EL (cell line): ENCODE results near the gene COX6B2.
"Not testable (repeated sequence)": the region's sequence is repeated elsewhere in the genome, so short reads cannot be mapped to it uniquely, and the experiment has no call there.

ENCODE experiments used
- DNase-seq: peaks from one replicate; pipeline ENCODE4 v3.0.0-alpha.2; 2016

Gene COX6B2

GRCh38 chr19:55354698-55355212 is at the start of gene COX6B2:
Gene COX6B2, minus strand, starts transcription at chr19:55354719. Its CDS starts 198 bp downstream, at chr19:55354521.
- no peak for DNase-seq

GRCh38 chr19:55402509-55402908 is 48.0 kb upstream of the COX6B2 start:
- no peak for DNase-seq

GRCh38 chr19:55401390-55401789 is 46.9 kb upstream of the COX6B2 start:
- not testable (repeated sequence) for DNase-seq

- DNase-seq, result no peak
Observed at GRCh38 chr19:55400281-55401087, 46.0 kb upstream of the COX6B2 start.

- no peak for DNase-seq
Observed at GRCh38 chr19:55398200-55398925, 43.8 kb upstream of the COX6B2 start.

- no peak for DNase-seq
Observed at GRCh38 chr19:55392820-55393761, 38.6 kb upstream of the COX6B2 start.

GRCh38 chr19:55391702-55392615 is 37.4 kb upstream of the COX6B2 start:
- DNase-seq, result no peak

GRCh38 chr19:55391191-55391670 is 36.7 kb upstream of the COX6B2 start:
- no peak for DNase-seq

GRCh38 chr19:55390461-55390880 is 36.0 kb upstream of the COX6B2 start:
- DNase-seq, result peak; percentile 34

GRCh38 chr19:55389386-55390317 is 35.1 kb upstream of the COX6B2 start:
- no peak for DNase-seq

GRCh38 chr19:55387736-55388497 is 33.4 kb upstream of the COX6B2 start:
- DNase-seq, result no peak

GRCh38 chr19:55386493-55386971 is 32.0 kb upstream of the COX6B2 start:
- DNase-seq, result no peak

GRCh38 chr19:55385724-55386492 is 31.4 kb upstream of the COX6B2 start, which contains the start of gene RPL28:
Gene RPL28, plus strand, starts transcription at chr19:55385932. Its CDS starts 426 bp downstream, at chr19:55386358.
- DNase-seq, result peak; percentile 98

GRCh38 chr19:55384920-55385723 is 30.6 kb upstream of the COX6B2 start:
- peak; percentile 97 for DNase-seq

- no peak for DNase-seq
Observed at GRCh38 chr19:55384131-55384919, 29.8 kb upstream of the COX6B2 start, which contains the start of gene TMEM238. Gene TMEM238, minus strand, starts transcription at chr19:55384292. Its CDS starts 33 bp downstream, at chr19:55384259.
